ENCODE results near the gene IGDCC3. TPM values are rescaled to one million over a fixed set of nuclear protein-coding genes. Genes with fewer than 3 reads are reported as not detected.

IGDCC3 gene
- polyA plus RNA-seq, 2 of the 4 experiments (the other 2 are of a cell fraction) = 0.04 to 0.12 TPM

DNA sequence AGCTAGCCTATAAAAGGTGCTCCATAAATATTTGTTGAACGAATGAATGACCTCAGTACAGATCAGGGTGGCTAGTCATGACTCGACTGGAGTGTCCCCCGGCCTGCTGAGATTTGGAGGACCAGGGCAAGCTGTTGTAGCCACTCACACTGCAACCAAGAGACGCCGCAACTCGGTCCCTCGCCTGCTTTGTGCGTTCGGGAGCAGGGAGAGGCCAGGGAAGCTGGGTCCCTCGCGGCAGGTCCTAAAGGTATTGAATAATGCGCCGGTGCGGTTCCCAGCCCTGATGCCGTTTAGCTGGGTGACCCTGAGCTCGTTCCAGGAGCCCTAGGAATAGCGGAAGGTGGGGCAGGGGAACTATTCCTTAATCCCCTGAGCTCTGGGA is 43.2 kb upstream of the IGDCC3 start:
- H3K27ac ChIP-seq = peak overlapping the region; percentile 83 to 92; a peak in 5 of 6 replicates
- TF ChIP-seq PHF8 (IDR thresholded peaks at IDR 0.05; ENCODE audit: borderline replicate concordance, low read depth) (no peak), TP53 (CRISPR knock-in tag; IDR thresholded peaks at IDR 0.05) (0 out of 2 replicates have a peak, but pooled peaks have one; percentile 48)
- ChIA-PET POLR2A (interaction anchor here (0.6 to 1.5 kb wide), 4 partner anchors 7 to 190 kb away, joined by 3 to 7 read pairs (median 3); partner anchors contain the start of genes INTS14 and RNU5B-1), CTCF (interaction anchor here (1.0 to 11.6 kb wide), 10 partner anchors 8 to 662 kb away, joined by 3 to 256 read pairs (median 4); partner anchors contain the start of gene RAB11A)
- peak overlapping the region; percentile 88 for H3K4me2 ChIP-seq
- H3K9me3 ChIP-seq = no peaks in the 10 kb centered on the region
- peaks cover 41% of the 10 kb centered on the region for H3K4me1 ChIP-seq
- no peak for ATAC-seq
- DNase-seq (ENCODE audit: low read depth in 1 of 2, low spot score in 1 of 2) = no peak
- FAIRE-seq = no peak
- WGBS (ENCODE audit: missing lambda C conversion rate) = 88% methylated on average over 17 of the region's 17 CpGs
- H3K4me3 ChIP-seq = no peak overlapping the region

DNA sequence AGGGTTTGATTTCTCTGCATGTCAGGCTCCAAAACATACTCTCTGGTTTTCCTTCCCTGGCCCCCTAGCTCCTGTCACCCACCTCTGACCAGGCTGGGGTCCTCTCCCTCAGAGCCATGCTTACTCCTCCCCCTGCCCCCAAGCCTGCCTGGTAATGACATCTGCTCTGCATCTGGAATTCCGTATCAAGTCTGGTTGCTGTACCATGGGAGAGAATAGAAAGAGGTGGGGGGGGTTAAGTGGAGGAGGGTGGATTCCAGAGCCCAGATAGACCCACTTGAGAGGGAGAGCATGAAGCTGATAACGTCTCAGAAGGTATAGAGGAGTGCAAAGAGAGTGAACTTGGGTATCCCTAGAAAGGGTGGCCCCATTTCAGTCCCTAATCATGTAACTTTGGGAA is 40.8 kb upstream of the IGDCC3 start:
- WGBS (ENCODE audit: missing lambda C conversion rate) = 78% methylated on average over 2 of the region's 2 CpGs
- Histone ChIP-seq H3K27ac (no peak overlapping the region), H3K4me1 (peaks cover 65% of the 10 kb centered on the region), H3K4me2 (no peak overlapping the region), H3K4me3 (no peak overlapping the region), H3K9me3 (no peaks in the 10 kb centered on the region)
- CTCF ChIA-PET = interaction anchor here (0.7 to 11.6 kb wide), 4 partner anchors 15 to 166 kb away, joined by 3 to 256 read pairs (median 6); no protein-coding TSS in a partner anchor
- DNase-seq (ENCODE audit: low read depth in 1 of 2, low spot score in 1 of 2) (no peak), ATAC-seq (no peak), FAIRE-seq (no peak)
- POLR2A ChIA-PET = no interaction called here
- no peak for TF ChIP-seq EHF (CRISPR knock-in tag; IDR thresholded peaks at IDR 0.05)
- no peak for TF ChIP-seq MAZ (IDR thresholded peaks at IDR 0.05; ENCODE audit: borderline replicate concordance, low read depth, low read length)
- no peak for TF ChIP-seq ZSCAN20 (CRISPR knock-in tag; IDR thresholded peaks at IDR 0.05)
- TF ChIP-seq, protein P1, sequence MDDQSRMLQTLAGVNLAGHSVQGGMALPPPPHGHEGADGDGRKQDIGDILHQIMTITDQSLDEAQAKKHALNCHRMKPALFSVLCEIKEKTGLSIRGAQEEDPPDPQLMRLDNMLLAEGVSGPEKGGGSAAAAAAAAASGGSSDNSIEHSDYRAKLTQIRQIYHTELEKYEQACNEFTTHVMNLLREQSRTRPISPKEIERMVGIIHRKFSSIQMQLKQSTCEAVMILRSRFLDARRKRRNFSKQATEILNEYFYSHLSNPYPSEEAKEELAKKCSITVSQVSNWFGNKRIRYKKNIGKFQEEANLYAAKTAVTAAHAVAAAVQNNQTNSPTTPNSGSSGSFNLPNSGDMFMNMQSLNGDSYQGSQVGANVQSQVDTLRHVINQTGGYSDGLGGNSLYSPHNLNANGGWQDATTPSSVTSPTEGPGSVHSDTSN (IDR thresholded peaks at IDR 0.05) = no peak
- no peak for TF ChIP-seq TFCP2L1 (CRISPR knock-in tag; IDR thresholded peaks at IDR 0.05)

DNA sequence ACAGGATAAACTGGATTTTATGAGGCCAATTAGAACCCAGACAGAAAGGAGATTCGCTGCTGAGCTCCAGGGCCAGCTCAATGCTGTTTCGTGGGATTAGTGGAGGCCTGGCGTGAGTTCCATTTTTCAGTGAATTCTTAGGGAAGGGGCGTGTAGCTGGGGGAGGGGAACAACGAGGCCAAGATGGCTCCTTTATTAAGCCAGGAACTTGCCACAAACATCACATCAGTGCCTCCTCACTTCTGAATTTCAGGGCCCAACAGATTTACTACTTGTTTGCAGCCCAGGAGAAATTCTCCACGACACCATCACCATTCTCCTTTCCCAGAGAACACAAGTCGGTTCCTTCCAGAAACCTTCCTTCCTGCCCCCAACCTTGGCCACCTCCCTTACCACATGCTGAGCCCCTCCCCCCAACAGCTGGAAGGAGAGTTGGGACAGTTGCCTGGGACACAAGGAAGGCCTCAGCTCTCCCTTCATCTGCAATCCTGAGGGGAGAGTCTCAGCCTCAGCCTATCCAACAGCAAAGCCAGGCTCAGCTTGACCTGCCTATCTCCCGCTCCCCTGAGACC is 39.1 kb upstream of the IGDCC3 start:
- DNase-seq (ENCODE audit: low read depth in 1 of 2, low spot score in 1 of 2) = peak in 1 of 2 experiments; percentile 52
- no peak for TF ChIP-seq ZNF302 (CRISPR knock-in tag; IDR thresholded peaks at IDR 0.05)
- TF ChIP-seq HES2 (IDR thresholded peaks at IDR 0.05) = no peak
- no peak for TF ChIP-seq ATOH8 (CRISPR knock-in tag; IDR thresholded peaks at IDR 0.05; ENCODE audit: low read depth)
- TF ChIP-seq CBX2 (IDR thresholded peaks at IDR 0.05; ENCODE audit: borderline replicate concordance, low read depth) = no peak
- TF ChIP-seq, protein P2, sequence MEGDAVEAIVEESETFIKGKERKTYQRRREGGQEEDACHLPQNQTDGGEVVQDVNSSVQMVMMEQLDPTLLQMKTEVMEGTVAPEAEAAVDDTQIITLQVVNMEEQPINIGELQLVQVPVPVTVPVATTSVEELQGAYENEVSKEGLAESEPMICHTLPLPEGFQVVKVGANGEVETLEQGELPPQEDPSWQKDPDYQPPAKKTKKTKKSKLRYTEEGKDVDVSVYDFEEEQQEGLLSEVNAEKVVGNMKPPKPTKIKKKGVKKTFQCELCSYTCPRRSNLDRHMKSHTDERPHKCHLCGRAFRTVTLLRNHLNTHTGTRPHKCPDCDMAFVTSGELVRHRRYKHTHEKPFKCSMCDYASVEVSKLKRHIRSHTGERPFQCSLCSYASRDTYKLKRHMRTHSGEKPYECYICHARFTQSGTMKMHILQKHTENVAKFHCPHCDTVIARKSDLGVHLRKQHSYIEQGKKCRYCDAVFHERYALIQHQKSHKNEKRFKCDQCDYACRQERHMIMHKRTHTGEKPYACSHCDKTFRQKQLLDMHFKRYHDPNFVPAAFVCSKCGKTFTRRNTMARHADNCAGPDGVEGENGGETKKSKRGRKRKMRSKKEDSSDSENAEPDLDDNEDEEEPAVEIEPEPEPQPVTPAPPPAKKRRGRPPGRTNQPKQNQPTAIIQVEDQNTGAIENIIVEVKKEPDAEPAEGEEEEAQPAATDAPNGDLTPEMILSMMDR (IDR thresholded peaks at IDR 0.05) = no peak
- no peak for TF ChIP-seq HOXB5 (CRISPR knock-in tag; IDR thresholded peaks at IDR 0.05)
- TF ChIP-seq BHLHE40 (IDR thresholded peaks at IDR 0.05; ENCODE audit: low read depth, low read length) = no peak
- no peak for TF ChIP-seq HDAC2 (IDR thresholded peaks at IDR 0.05)
- no peak for TF ChIP-seq SREBF2 (IDR thresholded peaks at IDR 0.05)
- no peak for TF ChIP-seq PHF8 (IDR thresholded peaks at IDR 0.05; ENCODE audit: borderline replicate concordance, low read depth)
- TF ChIP-seq USF2 (IDR thresholded peaks at IDR 0.05) = no peak
- TF ChIP-seq KDM1A (IDR thresholded peaks at IDR 0.05; ENCODE audit: low read depth) = no peak
- no peak for TF ChIP-seq EHMT2 (IDR thresholded peaks at IDR 0.05; ENCODE audit: low read depth)
- no peak for TF ChIP-seq POLR2AphosphoS2 (conservative IDR thresholded peaks at IDR 0.05; ENCODE audit: low read length)
- no peak for TF ChIP-seq NFE2L2 (conservative IDR thresholded peaks at IDR 0.05; ENCODE audit: low read length)
- TF ChIP-seq RAD21 (conservative IDR thresholded peaks at IDR 0.05 in 1 of 2, IDR thresholded peaks at IDR 0.05 in 1 of 2) = no peak
- TF ChIP-seq NR3C1 (IDR thresholded peaks at IDR 0.05) = no peak
- TF ChIP-seq POLR2A (IDR thresholded peaks at IDR 0.05; ENCODE audit: low read length) = no peak
- TF ChIP-seq MYC (IDR thresholded peaks at IDR 0.05; ENCODE audit: borderline replicate concordance, low read length) = no peak
- H3K27ac ChIP-seq = peak overlapping the region in 1 of 2 experiments; percentile 46; a peak in 4 of 6 replicates
- ChIA-PET CTCF (interaction anchor here (1.6 to 11.6 kb wide), 4 partner anchors 11 to 98 kb away, joined by 4 to 256 read pairs (median 8); no protein-coding TSS in a partner anchor), POLR2A (interaction anchor here (1.2 kb wide), 1 partner anchor 112 kb away, joined by 3 read pairs; no protein-coding TSS in a partner anchor)
- WGBS (ENCODE audit: missing lambda C conversion rate) = 69% methylated on average over 8 of the region's 8 CpGs
- peak overlapping the region; percentile 15; the same call in 2 of the 3 replicates for H3K4me2 ChIP-seq
- H3K4me1 ChIP-seq = peaks cover 76% of the 10 kb centered on the region
- FAIRE-seq = peak; percentile 54
- H3K4me3 ChIP-seq = no peak overlapping the region
- no peaks in the 10 kb centered on the region for H3K9me3 ChIP-seq
- ATAC-seq = no peak

Measured in A549 (cell line).